ENCODE data around the gene SLC66A2.

Gene SLC66A2

DNA sequence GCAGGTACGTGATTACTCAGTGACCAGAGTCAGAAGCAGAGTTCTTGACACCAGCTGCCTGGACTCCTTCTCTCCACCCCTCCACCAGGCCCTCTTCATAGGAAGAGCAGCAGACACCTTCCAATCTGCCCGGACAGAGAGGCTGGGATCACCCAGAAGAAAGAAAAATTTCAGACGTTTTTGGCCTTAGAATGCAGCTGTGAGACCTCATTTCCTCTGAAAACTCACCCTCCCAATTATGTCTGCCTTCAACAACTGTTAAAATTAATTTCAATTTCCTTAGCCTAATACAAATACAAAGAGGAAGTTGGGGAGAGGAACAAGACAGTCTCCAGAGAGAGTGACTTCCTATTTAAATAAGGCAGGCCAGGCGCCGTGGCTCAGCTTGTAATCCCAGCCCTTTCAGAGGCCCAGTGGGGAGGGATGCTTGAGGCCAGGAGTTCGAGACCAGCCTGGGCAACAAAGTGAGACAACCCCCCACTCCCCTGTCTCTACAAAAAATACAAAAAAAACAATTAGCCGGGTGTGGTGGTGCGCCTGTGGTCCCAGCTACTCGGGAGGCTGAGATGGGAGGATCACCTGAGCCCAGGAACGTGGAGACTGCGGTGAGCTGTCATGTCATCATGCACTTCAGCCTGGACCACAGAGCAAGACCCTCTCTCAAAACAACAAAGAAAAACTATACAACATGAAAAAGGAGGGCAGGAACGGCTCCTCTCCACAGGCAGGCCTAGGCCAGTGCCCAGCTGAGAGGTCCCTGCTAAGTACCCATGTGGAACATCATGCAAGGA lies 1.6 kb downstream of the SLC66A2 start:
- DNase-seq, result no peak

DNA sequence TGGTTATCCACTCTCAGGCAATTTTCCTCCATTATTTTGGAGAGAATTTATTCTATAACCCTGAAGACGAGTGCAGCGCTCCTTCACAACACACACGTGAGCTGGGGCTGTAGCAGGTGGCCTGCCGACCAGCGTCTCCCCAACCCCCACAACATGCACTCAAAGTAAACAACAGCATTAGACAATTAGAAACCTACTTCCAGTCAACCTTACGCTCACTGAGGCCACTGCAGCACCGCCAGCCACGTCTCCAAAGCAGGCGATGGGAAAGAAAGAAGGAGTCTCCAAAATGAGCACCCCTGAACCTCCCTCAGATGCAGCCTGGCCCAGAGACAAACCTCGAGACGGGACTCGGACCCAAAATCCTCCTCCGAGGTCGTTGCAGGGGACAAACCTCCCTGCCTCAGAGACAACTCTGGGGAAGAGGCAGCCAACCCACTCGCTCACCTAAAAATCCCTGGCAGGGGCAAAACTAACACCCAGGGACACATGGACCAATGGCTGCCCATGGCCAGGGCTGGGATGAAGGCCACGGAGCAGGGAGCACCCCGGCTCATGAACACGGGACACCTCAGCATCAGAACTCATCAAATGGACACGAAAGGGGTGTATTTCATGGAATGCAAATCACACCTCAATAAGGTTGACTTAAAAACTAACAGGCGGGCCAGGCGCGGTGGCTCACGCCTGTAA lies 2.6 kb downstream of the SLC66A2 start:
- no peak for DNase-seq

DNA sequence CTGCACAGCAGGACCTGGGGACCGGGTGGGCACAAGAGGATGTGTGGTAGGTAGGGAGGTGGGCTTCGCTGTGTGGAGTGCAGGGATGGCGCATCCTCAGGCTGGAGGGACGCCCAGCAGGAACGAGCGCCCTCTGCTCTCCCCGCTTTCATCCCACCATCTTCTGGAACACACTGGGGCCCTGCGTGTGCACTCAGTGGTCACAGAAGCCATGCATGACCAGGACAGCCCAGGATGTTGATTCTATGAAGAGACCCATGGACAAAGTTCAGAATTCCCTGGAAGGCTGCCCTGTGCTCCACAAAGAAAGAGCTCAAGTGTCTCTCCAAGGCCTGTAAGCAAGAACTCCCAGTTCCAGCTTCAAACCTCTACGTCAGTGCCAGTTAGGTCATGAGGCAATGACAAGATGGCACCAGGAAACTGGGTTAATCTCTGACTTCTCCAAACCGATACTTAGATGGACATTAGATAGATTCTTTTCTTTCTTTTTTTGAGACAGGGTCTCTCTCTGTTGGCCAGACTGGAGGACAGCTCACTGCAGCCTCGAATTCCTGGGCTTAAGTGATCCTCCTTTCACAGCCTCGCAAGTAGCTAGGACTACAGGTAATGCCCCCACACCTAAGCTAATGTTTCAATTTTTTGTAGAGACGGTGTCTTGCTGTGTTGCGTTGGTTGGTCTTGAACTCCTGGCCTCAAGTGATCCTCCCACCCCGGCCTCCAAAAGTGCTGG lies 3.4 kb downstream of the SLC66A2 start:
- no peak for DNase-seq

DNA sequence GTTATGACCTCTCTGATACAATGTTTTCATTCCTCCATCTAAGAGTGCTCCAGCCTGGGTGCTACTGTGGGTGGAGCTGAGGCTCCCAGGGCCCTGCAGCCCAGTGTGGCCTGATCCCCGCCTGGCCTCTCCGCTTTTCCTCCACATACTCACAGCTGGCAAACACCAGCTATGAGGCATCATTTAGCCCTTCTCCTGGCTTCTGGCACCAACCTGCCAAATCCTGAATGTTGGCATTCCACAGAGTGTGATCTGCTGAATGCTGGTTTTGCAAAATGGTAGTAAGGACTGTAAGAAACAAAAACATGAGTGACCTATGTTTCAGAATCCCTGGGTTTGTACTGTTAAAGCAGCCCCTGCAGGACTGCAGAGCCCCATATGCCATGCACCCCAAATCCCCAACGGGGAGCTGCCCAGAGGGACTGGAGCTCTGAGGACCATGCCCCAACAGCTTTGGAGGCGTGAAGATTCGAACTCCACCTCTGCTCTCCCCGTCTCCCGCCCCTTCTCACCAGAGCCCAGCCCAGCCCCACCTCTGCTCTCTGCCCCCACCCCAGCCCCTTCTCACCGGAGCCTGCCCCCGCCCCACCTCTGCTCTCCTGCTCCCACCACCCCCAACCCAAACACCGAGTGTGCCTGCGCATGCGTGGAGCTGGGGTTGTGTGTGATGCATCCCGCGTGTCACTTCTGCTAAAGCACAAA lies 4.2 kb downstream of the SLC66A2 start:
- no peak for DNase-seq

DNA sequence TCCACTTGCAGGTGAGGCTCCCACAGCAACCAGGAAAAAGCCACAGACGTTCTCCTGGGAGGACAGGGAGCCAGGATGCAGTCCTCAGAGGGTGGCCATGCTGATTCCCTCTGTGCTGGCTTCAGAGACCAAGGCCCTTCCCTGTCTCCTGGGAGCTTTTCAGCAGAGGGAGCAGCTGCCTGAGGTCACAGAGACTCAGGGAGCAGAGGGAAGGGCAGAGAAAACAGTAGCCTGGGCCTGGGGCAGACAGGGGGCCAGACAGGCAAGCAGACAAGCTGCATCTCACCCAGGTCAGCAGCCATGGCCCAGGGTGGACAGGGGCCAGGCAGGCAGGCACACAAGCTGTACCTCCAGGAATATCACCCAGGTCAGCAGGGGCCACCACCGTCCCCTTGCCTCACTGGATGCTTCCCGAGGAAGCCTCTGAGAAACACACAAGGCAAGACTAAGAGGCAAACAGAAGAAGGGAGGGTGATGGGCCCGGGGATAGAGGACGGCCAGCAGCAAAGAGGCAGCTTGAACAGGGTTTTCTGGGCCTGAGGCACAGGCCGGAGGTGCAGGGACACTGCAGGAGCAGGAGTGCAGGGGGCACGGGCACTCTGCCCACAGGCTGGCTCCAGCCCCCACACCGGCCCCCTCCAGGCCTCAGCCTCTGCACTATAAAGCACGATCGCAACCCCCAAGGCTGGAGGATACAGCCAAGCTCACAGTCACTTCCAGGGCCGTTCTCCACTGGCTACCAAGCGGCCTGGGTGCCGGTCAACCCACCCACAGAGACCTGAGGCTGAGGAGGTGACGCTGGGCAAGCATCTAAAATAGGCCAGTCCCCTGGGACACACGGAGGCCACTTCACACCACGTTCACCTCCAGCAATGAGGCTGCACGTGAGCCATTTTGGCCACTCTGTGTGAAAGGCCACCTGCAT lies 6.1 kb downstream of the SLC66A2 start:
- no peak for DNase-seq

DNA sequence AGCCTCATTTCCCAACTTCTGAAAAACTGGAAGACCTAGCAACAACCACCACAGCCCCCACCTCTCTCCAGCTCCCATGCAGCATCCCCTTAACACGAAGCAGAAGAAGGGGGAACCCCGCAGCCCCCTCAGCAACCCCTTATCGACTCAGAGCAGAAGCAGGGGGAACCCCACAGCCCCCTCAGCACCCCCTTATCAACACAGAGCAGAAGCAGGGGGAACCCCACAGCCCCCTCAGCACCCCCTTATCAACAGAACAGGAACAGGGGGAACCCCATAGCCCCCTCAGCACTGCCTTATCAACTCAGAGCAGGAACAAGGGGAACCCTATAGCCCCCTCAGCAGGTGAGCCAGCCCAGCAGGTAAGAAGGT lies 6.7 kb downstream of the SLC66A2 start:
- no peak for DNase-seq

DNA sequence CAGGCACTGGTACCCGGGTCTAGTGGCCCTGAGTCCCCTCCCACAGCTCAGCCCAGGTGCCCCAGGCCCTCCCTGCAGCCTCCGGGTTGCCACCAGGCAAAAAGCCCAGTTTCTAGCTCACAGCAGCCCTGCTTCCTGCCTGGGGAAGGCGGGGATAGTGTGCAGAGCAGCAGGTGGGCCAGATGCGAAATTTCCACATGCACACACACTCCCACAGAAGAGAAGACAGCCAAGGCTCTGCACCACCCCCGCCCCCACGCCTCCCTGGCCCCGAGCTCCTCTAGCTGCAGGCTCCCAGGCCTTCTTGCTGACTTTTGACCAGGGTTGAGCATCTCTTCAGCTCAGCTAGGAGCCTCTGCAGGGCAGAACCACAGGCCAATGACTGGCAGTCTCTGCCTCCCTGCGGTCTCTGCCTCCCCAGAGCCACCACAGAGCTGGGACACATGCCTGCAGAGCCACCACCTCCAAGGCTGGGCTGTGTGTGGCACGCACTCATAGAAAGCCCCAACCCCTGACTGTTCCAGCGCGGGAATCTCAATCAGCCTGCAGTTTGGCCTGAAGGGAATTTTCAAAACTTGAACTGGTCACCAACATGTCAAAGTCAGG lies 7.2 kb downstream of the SLC66A2 start:
- DNase-seq, result no peak

DNA sequence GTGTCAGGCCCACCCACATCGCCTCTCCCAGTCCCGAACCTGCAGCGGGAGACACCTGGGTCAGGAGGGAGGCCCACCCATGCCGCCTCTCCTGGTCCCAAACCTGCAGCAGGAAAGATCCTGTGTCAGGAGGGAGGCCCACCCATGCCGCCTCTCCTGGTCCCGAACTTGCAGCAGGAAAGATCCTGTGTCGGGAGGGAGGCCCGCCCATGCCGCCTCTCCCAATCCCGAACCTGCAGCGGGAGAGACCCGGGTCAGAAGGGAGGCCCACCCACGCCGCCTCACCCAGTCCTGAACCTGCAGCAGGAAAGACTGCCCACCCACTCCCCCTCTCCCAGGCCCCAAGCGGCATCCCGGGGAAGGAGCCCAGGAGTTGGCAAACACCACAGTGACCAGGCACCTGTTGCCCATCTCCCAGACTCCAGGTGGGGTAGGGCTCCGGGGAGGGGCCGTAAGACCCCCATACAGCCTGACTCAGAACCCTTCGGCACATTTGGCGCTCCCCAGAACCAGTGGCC lies 7.8 kb downstream of the SLC66A2 start:
- no peak for DNase-seq

DNA sequence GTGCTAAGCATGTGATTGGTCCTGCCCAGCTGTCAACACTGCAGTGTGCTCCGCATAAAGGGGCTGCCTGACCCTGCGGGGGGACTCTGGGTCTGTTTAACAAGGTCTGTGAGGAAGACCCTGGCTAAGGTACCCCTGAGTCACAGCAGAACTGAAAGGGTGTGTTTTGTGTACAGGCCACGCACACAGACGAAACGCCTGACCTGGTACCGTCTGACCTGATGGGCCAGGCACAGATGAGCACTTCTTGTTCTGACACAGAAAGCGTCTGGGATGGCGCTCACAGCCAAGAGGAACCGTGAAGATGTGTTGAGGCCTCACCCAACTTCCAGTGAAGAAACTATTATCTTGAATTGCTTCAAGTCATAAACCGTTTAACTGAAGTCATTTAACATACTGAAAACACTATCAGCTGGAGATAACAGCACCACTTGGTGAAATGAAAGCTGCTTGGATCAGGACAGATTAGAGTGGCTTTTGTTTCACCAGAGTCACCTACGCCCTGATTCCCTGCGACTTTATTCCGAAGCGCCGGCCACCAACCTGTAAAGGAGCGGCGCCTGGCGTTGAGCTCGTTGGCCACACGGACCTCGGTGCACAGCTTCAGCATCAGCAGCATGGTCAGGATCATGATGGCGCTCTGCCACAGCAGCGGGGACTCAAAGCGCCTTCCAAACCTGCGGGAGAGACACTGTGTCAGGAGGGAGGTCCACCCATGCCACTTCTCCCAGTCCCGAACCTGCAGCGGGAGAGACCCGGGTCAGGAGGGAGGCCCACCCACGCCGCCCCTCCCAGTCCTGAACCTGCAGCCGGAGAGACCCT lies 8.5 kb downstream of the SLC66A2 start:
- DNase-seq, result no peak

DNA sequence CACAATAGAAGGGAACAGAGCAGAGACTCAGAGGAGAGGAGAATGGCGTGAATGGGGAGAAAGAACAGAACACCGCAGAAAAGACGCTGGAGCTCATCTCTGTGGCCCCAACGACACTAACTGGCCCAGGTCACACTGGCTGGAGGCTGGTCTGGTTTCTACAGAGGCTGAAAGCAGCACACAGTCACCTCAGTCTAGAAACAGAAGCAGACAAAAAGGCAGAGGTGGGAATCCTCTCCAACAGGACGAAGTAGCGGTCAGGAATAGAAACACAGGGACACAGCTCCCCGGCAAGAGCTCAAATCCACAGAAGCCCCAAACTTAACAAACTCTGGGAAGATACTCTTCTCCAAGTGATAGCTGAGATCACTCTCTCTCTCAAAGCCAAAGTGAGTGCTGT lies 9.2 kb downstream of the SLC66A2 start:
- DNase-seq, result no peak

DNA sequence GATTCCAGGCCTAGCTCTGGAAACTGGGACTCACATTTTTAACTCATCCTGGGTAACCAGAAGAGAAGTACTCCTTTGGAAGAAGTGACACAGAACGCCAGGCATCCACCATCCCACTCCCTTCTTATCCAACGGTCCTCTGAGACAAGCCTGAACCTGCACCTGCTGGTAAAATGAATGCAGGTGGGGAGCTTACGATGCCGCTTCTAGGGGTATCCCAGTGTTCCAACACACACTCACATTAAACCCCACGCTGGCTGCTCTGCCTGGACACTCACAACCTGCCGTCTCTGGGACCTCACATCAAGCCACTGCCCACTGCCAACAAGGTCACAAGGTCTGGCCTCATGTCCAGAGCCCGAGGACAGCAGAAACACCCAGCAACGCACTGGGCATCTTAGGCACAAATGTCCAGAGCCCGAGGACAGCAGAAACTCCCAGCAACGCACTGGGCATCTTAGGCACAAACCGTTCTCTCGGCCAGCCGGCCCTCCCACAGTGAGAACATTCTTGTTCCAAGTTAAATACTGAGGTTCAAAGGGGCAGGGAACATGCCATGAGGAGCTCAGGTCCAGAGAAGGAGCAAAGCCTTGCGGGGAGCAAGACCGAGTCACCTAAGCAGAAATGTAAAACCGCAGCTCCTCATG lies 9.9 kb downstream of the SLC66A2 start:
- DNase-seq, result no peak

DNA sequence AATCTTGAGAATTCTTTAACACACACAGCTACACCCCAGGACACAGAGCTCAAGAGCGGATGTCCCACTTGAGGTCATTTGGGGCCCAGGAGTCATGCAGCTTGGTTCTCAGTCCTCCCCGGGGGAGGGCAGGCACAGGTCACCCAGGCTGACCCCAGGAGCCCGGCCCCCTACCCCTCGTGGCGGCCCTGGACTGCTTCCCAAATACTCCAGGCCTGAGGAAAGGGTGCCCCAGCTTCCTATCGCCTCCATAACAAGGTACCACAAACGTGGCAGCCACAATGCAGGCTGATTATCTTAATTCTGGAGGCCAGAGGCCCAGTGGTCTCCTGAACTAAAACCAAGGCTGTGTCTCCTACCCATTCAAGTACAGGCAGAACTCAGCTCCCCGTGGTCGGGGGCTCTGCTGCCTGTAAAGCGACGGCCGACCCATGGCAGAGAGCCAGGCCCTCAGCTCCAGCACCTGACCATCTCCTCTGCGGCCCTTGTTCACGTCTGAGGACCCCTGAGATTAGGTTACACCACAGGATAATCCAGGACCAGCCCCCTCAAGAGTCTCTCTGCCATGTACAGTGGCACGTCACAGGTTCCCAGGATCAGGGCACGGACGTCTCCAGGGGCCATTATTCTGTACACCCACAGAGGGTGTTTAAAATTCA lies 10.5 kb downstream of the SLC66A2 start:
- DNase-seq, result no peak

DNA sequence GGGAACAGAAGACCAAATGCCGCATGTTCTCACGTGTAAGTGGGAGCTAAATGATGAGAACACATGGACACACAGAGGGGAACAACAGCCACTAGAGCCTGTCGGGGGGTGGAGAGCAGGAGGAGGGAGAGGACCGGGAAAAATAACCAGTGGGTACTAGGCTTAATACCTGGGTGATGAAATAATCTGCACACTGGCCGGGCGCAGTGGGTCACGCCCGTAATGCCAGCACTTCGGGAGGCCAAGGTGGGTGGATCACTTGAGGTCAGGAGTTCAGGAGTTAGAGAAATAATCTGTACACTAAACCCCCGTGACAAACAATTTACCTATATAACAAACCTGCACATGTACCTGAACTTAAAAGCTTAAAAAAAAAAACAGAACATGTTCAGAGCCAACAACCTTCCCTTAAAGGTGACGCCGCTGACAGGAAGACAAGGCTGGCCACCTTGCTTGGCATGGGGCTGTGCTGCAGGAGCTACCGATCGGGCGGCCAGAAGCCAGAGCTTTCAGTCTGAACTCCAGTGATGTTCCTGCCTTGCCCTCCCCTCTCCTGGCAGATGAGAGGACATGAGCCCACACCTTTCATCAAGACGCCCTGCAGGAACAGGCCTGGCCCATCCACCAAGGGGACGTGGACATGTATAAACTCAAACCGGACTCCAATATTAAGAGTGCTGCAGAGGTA lies 11.2 kb downstream of the SLC66A2 start:
- no peak for DNase-seq

DNA sequence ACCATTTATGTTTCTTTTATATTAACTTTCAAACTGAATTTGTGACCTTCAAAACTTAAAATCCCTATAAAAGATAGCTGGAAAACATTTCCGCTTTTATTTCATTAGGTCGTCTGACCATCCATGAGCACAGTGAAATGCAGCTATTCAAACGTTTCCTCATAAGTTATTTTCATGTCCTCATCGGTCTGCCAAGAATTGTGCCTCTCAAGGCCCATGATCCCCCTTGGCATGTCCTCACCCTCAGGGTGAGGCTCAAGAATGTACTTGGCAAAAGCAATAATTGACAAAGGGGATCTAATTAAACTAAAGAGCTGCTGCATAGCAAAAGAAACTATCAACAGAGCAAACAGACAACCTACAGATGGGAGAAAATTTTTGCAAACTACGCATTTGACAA lies 12.4 kb downstream of the SLC66A2 start:
- DNase-seq, result no peak

DNA sequence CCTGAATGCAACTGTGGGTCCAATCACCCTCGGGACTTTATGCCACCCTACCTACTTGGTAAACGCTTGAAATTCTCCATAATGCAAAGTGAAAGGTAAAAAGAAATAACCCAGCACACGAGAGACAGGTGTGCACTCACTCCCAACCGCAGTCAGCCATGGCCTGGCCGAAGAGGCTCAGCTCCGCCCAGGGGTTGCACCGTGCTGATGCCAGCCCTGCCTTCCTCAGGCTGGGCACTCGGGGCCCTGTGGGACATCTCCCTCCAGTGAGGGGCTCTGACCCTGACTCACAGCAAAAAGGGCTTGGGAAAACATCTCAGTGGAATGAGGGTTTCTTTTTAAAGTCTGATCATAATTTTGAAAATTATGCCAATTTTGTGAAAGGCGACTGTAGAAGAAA lies 13.3 kb downstream of the SLC66A2 start:
- DNase-seq, result no peak

DNA sequence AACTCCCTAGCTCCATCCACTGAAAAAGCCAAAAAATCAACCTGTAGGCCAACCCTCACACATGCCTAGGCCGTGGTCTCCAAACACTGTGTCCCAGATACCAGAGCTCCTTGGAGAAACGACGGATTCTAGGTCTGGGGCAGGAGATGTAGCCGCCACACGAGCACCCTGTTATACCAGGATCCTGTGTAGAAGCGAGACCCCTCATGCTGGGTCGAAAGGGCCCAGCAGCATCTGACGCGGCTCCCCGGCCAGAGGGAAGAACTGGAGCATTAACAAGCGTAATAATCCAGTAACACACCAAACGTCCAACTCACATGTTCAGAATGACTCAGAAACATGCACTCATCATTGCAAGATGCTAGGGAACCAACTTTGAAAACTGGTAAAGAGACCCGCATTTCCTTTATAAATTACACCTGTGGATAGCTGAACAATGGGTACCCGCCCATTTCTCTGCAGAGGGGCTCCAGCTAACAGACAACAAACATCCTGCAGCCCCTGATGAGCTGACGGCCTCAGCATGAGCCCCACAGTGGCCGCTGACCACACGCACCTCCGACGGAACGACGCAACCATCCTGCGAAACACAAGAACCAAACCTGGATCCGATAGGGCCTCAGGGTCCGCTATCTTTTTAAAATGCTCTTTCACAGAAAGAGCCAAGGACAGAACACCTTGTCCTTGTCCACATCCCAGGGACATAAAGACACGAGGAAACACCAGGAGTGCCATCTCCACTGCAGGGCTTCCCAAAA lies 14.2 kb downstream of the SLC66A2 start:
- DNase-seq, result no peak

DNA sequence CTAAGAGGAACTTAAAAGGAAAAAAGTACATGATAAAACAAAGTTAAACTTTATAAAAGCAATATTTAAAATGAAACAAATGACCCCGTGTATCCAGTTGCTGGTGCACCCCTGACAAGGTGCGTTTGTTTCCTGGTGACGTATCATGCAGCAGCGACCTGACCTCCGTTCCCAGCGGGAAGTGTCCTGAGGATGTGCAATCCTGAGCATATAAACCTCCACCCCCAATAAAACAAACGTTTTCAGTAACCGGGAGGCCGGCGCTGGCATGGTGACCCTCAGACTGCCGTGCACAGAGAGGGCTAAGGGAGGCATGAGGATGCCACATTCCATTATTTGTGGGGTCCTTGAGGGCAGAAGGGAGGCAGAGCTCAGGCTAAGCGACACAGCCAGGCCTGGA lies 14.8 kb downstream of the SLC66A2 start:
- no peak for DNase-seq

DNA sequence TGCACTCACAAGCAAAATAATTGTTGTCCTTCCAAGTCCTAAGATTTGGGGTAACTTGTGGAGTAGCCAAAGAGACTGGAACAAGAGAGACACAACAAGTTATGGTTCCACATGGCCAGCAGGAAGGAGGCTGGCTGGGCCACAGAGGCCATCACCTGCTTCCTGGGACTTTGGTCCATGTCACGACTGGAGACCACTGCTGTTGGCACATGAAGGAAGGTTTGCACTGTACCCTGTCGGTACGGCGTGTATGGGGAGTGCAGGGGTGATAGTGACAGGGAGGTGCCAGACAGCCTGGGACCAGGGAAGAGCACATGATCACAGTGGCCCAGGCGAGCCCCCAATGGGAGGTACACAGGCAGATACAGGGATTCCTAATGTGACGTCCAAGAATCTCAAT lies 15.5 kb downstream of the SLC66A2 start:
- no peak for DNase-seq

Data from activated CD4-positive, alpha-beta T cell treated with anti-CD3 and anti-CD28 coated beads for 1 hour (primary cell).